ENCODE data around the gene FIBCD1.
"Not testable (repeated sequence)": the region's sequence is repeated elsewhere in the genome, so short reads cannot be mapped to it uniquely, and the experiment has no call there.

FIBCD1 gene

DNA sequence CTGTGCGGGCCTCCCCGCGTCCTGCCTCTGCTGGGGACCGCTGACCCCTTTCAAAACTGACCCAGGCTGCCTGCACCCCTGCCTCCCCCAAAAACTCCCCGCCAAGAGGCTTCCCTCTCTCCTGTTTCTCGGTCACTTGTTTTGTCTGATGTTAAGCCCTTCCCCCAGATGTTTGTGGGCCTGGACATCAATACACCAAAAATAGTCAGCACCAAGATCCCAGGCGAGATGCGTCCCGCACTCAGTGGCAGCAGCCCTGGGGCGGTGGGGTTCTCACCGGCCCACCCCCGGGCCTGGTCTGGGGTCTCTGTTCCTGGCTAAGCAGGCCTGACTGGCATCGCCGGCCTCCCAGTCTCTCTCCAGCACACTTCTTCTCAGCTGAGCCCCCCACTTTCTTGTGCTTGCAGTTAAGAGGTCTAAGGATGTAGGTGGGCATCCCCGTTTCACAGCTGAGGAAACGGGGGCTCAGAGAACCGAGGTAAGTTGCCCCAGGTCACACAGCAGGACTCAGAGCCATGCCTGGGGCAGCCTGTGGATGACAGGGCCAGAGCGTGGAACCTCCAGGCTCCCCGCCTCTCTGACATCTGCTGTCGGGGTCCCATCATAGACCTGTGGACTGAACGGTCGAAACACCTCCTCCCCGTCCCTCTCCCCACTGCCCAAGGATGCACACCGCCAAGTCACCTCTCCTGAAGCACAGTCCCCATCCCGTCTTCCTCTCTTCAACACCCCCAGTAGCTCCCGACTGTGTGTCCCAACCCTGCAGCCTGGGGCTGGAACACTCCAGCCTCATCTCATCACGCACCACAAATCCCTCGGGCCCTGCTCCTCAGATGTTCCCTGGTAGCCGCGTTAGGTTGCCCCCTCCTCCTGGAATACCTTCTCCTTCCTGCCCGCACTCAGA lies 16.8 kb downstream of the FIBCD1 start:
- no peak for DNase-seq (ENCODE audit: low read depth in 3 of 3)

DNA sequence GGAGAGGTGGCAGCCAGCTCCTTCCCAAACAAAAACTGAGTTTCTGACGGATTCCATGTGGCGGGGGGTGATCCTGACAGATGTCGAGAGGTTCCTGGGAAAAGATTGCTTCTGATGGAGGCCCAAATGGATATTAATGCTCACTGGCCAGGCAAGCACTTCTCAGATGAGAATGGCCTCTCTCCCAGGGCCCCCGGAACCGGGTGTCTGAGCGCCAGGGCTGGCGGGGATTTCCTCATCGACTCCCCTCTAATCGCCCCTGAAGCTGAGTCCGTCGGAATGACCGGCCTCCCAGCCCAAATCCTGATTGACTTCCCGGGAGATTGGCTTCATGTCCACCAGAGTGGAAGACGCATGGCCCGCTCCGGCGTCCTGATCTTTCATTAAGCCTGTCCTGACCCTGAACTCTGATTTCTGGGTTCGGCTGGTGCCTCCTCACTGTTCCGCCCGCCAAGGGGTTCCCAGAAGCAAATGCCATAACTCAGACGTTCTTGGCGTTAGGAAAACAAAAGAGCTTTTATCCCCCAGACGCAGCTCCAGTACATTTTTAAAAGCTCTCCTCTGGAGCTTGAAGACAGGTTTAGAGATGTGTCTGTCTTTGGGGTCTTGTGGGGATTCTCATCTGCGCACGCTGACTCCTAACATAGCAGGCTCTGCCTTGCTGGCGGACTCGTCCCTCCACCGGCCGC lies 17.6 kb downstream of the FIBCD1 start:
- no peak for DNase-seq (ENCODE audit: low read depth in 3 of 3)

DNA sequence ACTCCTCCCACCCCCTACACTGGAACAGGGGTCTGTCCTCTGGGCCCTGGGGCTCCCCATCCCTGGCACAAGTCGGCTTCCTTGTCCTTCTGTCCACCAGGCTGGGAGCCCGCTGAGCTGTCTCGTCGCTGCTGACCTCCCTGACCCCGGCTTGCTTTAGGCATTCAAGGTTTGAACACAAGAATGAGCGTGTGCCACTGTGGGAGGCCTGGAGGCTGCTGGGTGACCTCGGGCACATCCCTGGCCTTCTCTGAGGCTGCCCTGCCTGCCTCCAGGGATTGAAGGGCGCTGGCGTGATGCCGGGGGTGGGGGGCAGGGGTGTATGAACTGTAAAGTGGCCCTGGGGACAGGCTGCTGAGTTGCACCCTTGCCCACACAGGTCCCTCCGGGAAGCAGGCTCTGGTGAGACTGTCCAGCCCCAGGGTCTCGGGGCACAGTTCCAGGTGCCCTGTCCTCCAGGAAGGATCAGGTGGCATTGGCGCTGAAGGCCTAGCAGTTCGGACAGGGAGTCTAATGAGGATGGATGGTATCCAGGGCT lies 18.2 kb downstream of the FIBCD1 start:
- DNase-seq (ENCODE audit: low read depth in 3 of 3): no peak

DNA sequence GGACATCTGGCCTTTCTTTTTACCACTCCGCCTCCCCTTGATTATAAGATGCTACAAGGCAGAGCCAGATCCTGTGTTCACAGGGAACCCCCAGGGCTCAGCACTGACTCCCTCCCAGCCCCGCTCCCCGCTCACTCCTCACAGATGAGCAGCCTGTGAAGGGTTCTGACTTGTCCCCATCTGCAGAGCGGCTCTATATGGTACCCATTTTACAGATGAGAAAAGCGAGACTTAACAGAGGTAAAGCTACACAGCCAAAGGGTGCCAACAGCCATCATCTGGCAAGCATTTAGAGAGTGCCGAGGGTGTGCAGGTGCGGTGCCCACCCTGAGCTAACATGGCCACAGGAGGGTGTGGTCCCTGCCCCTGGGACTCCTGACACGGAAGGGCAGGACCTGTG lies 18.8 kb downstream of the FIBCD1 start:
- DNase-seq (ENCODE audit: low read depth in 3 of 3): no peak

DNA sequence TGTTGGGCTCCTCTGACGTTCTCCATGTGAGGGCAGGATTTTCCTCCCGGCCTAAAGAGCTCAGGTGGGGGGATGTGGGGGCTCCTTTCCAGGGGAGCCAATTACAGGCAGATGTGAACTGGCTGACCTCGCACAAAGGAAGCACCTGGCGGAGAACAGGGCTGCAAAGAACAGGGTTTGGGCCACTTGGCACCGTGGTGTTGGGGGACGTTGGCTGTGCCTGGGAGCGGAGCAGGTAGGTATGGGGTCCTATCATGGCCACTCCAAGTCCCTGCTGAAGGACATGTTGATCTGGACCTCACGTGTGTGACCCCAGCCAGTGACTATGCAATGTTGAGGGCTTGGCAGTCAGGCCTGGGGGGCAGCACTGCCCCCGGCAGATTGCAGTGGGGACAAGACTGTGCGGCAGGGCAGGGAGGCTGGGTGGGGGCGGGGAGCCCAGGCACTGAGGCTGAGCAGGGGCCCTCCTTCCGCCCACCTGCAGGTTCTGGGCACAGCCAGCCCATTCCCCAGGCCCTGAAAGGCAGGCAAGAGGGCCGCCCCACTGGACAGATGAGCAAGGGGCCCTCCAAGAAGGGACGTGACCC lies 19.4 kb downstream of the FIBCD1 start:
- no peak for DNase-seq (ENCODE audit: low read depth in 3 of 3)

DNA sequence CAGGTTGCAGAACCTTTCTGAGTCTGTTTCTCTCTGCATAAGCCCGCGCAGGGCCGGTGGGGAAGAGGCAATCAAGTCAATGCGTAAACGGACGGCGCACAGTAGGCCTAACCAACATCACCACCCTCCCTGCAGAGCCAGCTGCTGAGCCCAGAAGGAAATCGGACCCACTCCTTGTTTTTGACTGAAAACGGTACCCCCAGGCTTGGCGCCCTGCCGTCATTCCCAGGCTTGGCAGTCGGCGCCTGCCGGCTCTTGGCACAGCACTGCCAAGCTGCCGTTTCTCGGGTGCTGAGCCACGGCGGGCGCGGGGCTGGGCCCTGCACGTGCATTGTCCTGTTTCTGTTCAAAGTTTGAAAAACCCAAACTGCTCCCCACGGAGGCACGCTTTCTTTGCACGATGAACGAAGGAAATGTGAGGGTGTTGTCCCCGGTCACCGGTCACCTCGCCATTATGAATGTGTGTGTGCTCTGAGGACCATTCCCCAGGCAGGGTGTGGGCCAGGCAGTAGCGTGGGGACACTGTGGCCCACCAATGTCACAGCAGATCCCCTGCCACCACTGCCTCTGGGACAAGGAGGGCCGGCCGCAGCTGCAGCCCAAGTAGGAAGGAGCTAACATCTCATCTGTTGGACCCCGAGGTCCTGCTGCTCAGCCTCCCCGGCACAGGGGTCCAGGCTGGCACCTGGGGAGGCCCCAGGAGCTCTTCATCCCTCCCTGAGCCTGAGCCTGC lies 20.1 kb downstream of the FIBCD1 start:
- DNase-seq (ENCODE audit: low read depth in 3 of 3): no peak

DNA sequence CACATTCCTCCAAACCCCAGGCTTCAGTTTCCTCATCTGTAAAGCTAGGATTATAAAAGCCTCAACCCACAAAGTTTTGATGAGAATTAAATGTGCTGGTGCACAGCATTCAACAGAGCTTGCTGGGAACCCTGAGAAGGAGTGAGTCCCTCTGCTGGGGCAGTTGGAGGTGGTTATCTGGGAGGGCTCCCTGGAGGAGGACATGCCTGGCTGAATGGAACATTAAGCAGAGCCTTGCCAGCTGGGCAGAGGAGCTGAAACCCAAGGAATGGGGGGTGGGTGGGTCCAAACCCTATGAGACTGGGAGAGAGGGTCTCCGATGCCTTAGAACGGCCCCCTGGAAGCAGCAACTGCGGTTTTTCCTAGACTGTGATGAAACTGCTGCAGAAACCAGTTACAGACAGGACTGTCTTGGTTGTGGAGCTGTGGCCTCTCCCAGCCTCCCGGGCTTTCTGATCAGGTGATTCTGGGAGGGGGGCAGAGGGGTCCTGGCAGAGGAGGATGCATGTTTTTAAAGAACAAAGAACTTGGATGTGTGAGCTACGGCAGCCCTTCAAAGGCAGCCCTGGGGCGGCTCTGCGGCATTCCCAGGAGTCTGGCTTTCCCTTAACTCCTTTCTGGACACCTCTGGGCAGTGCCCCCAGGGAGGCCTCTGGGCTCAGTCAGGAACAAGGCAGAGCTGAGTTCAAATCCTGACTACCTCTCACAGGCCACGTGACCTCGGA lies 20.8 kb downstream of the FIBCD1 start:
- DNase-seq (ENCODE audit: low read depth in 3 of 3): no peak

DNA sequence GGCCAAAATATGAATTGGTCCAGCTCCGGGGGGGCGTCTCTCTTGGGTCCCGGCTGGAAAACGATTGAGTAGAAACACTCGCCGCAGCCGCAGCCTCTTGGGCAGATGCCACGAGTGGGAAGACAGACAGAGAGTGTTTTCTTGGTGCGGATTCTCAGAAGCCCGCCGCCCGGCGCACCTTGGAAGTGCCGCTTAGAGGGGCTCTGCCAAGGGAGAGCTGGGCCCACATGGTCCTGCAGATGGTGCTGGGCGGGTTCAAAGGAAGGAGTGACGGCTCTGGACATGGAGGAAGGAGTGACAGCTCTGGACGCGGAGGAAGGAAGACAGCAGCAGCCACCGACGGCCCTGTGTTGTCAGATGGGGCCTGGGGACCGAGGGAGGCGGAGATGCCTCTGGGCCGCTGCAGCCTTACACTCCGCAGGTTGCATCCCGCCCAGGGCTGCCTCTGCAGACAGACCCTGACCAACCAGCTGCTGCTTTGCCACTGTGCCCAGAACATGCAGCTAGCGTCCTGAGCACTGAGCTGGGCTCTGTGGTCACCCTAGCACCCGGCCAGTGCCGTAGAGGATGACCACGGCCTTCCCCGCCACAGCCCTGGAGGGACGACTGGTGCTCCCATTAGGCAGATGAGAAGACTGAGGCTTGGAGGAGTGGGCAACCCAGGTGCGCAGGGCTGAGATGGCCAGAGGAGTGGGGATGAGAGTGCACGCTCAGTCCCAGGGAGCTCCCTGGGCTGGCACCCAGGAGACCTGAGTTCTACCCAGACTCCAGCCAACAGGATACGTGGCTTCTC lies 21.7 kb downstream of the FIBCD1 start:
- DNase-seq (ENCODE audit: low read depth in 3 of 3): no peak

DNA sequence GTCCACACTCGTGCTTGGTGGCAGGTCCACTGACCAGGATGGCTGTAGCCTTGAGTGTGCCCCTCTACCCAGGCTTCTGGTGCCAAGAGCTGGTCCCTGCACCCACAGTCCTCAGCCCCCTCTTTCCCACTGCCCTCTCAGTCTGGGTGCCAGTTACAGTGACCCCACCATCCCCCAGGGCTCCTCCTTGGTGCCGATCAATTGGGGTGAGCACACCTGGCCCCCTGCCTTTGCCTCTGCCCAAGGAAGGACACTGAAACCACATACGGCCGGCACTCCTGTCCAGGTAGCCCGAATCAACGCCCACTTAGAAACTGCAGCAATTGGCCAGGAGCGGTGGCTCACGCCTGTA lies 24.0 kb downstream of the FIBCD1 start:
- DNase-seq (ENCODE audit: low read depth in 3 of 3): no peak

DNA sequence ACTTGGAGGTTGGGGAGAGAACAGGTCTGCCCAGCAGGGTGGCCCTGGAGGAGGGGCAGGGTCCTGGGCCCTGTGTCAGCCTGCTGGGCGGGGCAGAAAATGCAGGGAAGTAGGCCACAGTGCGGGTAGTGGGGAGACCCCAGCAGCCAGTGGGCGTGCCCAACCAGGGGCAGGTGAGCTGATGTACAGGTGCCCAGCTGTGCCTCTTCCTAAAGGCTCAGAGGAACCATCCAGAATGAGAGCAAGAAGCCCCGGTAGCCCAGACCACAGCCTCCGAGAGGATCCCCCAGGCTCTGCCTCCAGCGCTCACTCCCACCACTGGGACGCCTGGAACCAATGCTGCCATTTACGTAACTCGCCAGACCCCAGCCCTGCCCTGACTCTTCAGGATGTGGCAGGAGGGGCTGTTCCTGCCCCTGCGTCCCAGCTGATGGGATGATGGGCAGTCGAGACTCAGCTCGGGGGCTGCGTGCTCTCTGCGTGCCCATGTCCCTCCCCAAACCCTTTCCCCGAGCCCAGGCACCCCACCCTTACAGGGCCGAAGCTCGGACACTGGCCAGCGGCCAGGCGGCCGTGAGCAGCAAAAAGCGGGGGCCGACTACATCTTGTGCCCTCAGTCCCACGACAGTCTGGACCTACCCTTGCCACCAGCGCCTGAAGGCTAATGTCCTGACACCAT lies 24.5 kb downstream of the FIBCD1 start:
- DNase-seq (ENCODE audit: low read depth in 3 of 3): no peak

DNA sequence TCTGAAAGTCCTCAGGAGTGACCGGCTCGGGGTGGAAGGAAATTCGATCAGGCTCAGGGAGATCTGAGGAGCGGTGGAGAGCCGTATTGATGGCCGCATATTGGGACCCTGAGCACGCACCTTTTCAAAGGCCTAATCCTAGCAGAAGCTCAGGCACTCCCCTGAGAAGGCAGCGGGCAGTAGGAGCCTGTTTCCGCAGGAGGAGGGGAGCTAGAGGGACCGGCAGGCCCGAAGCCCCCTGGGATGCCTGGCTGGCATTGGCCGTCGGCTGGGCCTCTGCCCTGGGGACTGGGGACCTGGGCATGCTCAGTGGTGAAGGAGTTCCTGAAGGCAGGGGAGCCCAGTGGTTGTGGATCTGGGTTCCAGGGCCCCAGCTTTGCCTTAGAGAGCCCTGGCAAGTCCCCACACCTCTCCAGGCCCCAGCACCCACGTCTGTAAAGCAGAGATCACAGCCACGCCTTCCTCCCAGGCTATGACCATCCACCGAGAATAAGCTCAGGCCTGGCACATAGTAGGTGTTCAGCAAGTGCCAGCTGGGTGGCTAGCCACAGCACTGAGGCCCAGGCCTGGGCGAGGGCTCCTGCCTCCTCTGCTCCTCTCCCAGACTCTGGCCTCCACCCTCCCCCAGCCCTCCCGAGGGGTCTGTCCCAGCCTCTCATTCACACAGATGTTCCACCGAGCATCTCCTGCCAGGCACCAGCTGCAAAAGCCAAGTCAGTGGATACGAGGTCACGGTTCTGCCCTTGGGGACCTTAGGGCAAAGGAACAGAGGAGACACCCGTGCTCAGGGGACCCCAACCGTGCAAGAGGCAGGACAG lies 25.2 kb downstream of the FIBCD1 start:
- DNase-seq (ENCODE audit: low read depth in 3 of 3): no peak

DNA sequence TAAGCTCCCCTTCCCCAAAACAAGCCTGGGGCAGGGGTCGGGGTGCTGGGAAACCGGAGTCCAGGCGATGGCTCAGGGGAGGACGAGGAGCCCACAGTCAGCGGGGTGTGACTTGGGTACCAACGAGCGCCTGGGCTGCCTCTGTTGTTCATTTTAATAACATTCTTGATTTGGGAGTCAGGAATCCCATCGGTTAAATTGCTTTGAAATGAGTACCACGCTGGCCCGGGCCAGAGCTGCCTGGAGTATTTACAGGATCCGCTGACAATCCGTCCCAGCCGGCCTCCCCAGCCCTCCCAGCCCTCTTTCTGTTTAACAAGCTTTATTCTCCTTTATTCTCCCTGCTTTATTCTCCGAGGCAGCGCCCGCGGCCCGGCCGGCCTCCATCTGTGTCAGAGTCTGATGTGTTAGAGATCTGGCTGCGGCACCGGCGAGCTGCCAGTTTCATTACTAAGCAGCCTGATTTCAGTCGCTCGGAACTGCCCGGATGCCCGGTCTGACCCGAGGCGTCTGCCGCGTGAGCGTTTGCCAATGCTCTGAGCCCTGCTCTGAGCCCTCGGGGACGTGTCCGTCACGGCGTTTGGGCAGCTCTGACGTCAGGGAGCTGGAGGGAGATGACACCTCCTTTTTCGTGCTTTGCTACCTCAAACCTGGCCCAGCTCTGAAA lies 26.0 kb downstream of the FIBCD1 start:
- DNase-seq (ENCODE audit: low read depth in 3 of 3): no peak

DNA sequence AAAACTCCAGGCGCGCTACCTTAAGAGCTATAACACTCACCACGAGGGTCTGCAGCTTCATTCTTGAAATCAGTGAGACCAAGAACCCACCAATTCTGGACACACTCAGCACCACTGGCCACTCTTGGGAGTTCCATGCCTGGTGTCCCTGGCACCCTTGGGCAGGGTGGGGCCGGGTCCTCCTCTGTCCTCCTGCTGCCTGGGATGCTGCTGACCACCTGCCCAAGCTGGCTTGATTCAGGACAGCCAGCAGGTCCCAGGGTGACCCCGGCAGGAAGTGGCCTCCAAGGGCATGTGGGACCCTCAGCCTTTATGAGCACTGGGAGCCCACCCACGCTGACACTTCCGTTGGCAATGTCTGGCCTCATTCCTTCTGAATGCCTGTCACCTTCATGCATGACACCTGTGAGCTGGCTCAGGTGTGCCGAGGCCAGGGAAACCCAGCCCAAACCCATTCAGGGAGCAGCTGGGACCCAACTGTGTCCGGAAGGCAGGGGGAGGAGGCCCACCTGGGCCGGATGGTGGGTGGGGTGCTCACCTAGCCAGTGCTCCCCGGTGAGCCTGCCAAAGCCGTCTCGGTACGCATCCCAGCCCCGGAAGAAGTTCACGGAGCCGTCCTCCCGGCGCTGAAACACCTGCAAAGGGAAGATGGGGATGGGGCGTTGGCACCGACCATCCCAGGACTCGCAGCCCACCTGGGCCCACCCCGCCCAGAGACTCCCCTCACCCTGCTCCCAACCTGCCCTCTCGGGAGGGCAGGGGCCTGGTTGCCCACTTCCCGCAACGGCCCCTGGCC lies 27.6 kb downstream of the FIBCD1 start:
- DNase-seq (ENCODE audit: low read depth in 3 of 3): no peak

DNA sequence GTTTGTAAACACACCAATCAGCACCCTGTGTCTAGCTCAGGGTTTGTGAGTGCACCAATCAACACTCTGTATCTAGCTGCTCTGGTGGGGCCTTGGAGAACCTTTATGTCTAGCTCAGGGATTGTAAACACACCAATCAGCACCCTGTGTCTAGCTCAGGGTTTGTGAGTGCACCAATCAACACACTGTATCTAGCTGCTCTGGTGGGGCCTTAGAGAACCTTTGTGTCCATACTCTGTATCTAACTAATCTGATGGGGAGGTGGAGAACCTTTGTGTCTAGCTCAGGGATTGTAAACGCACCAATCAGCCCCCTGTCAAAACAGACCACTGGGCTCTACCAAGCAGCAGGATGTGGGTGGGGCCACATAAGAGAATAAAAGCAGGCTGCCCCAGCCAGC lies 28.4 kb downstream of the FIBCD1 start:
- not testable (repeated sequence) for DNase-seq (ENCODE audit: low read depth in 3 of 3)

DNA sequence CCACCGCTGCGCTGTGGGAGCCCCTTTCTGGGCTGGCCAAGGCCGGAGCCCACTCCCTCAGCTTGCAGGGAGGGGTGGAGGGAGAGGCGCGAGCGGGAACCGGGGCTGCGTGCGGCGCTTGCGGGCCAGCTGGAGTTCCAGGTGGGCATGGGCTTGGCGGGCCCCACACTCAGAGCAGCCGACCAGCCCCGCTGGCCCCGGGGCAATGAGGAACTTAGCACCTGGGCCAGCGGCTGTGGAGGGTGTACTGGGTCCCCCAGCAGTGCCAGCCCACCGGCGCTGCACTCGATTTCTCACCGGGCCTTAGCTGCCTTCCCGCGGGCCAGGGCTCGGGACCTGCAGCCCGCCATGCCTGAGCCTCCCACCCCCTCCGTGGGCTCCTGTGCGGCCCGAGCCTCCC lies 29.0 kb downstream of the FIBCD1 start:
- not testable (repeated sequence) for DNase-seq (ENCODE audit: low read depth in 3 of 3)

DNA sequence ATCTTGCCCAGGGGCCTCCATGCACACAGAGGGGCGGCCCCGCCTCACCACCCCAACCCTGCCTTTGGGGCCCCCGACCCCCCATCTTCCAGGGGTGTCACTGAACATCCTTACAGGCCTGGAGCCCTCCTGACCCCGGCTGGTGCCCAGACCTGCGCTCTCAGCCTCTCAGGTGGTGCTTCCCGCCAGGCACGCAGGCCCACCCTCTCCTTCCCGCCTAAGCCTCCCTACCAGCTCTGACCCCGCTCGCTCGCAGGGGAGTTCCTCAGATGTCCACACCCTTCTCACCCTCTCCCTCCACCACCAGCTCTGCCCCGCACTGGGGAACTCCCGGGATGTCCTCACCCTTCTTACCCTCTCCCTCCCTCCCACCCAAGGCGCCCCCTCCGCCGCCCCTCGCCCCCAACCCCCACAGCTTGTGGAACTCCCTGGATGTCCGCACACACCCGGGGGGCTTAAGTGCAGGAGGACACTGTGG lies 30.1 kb downstream of the FIBCD1 start:
- no peak for DNase-seq (ENCODE audit: low read depth in 3 of 3)

DNA sequence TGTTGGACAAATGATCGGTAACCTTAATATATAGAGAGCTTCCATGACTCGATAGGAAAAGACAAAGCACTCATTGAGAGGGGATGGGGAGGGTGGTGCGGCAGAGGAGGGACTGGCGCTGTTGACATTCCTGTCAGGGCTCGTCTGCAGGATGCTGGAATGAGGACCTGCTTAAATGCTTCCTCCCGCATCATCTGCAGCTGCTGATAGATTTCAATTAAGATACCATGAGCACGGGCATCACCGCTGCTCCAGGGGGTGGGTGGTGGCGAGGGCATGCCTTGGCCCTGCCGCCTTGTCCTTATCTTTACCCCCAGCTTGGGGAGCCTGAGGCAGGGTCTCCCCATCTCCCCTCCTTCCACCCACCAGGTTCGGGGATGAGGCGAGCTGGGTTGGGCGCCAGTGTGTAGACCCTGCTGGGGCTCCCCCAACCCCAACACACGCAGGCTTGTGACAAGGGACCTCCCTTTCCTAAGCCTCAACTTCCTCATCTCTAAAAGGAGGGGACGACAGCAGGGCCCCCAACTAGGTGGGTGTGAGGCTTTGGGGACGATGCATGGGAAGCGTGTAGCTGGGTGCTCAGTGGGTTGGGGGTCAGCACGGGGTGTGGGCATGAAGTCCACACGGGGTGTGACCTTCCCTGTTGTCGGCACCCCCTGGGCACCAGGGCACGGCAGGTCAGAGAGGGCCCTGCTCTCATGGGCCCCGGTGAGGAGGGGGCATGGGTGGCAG lies 30.7 kb downstream of the FIBCD1 start:
- DNase-seq (ENCODE audit: low read depth in 3 of 3): no peak

All from stimulated activated CD4-positive, alpha-beta T cell treated with anti-CD3 and anti-CD28 coated beads, TNF-alpha, amount 100 ng/mL, for 48 hours (primary cell).